ENCODE measurements around the gene C2orf92.
"Not testable (repeated sequence)": the region's sequence is repeated elsewhere in the genome, so short reads cannot be mapped to it uniquely, and the experiment has no call there.

Gene C2orf92

DNA sequence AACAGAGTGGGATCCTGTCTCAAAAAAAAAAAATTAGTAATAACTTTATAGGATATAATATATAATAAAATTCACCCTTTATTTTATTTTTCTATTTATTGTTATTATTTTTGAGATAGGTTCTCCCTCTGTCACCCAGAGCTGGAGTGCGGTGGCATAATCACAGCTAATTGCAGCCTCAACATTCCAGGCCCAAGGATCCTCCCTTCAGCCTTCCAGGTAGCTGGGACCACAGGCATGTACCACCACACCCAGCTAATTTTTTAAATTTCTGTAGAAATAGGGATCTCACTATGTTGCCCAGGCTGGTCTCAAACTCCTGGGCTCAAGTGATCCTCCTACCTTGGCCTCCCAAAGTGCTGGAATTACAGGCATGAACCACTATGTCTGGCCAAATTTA lies 958 bp downstream of the C2orf92 start:
- no peaks in the 10 kb centered on the region for H3K36me3 ChIP-seq (ENCODE audit: control insufficient read depth, low read length)
- no peaks in the 10 kb centered on the region for H3K79me2 ChIP-seq (ENCODE audit: control insufficient read depth, low read length)
- H3K4me3 ChIP-seq (ENCODE audit: low read length): no peak overlapping the region
- no peak overlapping the region for H3K4me2 ChIP-seq (ENCODE audit: low read length)
- H3K4me1 ChIP-seq (ENCODE audit: control insufficient read depth, low read length): peaks cover 3% of the 10 kb centered on the region; the same call in 1 of the 2 replicates
- no peak overlapping the region for H3K27ac ChIP-seq (ENCODE audit: low read depth, low read length)
- no peaks in the 10 kb centered on the region for H4K20me1 ChIP-seq (ENCODE audit: control insufficient read depth, insufficient read depth, low read depth, low read length)
- no peaks in the 10 kb centered on the region for H3K9me3 ChIP-seq (ENCODE audit: control insufficient read depth, insufficient read depth, low read length)
- TF ChIP-seq EZH2phosphoT487 (IDR thresholded peaks at IDR 0.05; ENCODE audit: borderline replicate concordance, low read length): no peak
- TF ChIP-seq, protein P1, sequence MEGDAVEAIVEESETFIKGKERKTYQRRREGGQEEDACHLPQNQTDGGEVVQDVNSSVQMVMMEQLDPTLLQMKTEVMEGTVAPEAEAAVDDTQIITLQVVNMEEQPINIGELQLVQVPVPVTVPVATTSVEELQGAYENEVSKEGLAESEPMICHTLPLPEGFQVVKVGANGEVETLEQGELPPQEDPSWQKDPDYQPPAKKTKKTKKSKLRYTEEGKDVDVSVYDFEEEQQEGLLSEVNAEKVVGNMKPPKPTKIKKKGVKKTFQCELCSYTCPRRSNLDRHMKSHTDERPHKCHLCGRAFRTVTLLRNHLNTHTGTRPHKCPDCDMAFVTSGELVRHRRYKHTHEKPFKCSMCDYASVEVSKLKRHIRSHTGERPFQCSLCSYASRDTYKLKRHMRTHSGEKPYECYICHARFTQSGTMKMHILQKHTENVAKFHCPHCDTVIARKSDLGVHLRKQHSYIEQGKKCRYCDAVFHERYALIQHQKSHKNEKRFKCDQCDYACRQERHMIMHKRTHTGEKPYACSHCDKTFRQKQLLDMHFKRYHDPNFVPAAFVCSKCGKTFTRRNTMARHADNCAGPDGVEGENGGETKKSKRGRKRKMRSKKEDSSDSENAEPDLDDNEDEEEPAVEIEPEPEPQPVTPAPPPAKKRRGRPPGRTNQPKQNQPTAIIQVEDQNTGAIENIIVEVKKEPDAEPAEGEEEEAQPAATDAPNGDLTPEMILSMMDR (IDR thresholded peaks at IDR 0.05; ENCODE audit: low read depth, low read length, poor library complexity, severe bottlenecking): no peak
- no peaks in the 10 kb centered on the region for H3F3A ChIP-seq (ENCODE audit: control insufficient read depth, insufficient read depth)
- no peaks in the 10 kb centered on the region for H3K9me2 ChIP-seq (replicated peaks; ENCODE audit: control insufficient read depth, low read length)
- no peaks in the 10 kb centered on the region for H3K27me3 ChIP-seq (ENCODE audit: control insufficient read depth, low read length)

DNA sequence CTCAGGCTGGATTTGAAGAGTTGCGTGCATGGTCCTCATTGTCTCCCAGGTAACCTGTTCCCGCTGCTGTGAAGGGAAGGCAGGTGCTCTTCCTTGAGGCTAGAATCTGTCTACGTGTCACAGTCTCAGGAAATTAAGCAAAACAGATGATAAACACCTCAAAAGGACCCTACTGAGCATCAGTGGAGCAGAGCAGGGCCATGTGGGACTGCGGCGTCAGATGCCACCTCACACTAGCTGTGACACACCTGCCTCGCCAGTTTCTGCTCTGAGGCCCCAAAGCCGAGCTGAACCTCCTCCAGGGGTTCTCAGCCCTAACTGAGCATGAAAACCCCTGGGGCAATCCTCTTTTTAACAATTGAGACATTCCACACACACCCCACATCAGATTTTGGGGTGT lies 2.0 kb downstream of the C2orf92 start:
- Histone ChIP-seq H3K9me3 (ENCODE audit: control insufficient read depth, insufficient read depth, low read length) (no peaks in the 10 kb centered on the region), H3K4me2 (ENCODE audit: low read length) (no peak overlapping the region), H4K20me1 (ENCODE audit: control insufficient read depth, insufficient read depth, low read depth, low read length) (no peaks in the 10 kb centered on the region), H3K4me1 (ENCODE audit: control insufficient read depth, low read length) (peaks cover 3% of the 10 kb centered on the region; the same call in 1 of the 2 replicates), H3F3A (ENCODE audit: control insufficient read depth, insufficient read depth) (no peaks in the 10 kb centered on the region), H3K79me2 (ENCODE audit: control insufficient read depth, low read length) (no peaks in the 10 kb centered on the region), H3K27ac (ENCODE audit: low read depth, low read length) (no peak overlapping the region), H3K36me3 (ENCODE audit: control insufficient read depth, low read length) (no peaks in the 10 kb centered on the region), H3K27me3 (ENCODE audit: control insufficient read depth, low read length) (no peaks in the 10 kb centered on the region), H3K4me3 (ENCODE audit: low read length) (no peak overlapping the region), H3K9me2 (replicated peaks; ENCODE audit: control insufficient read depth, low read length) (no peaks in the 10 kb centered on the region)
- no peak for TF ChIP-seq EZH2phosphoT487 (IDR thresholded peaks at IDR 0.05; ENCODE audit: borderline replicate concordance, low read length)
- TF ChIP-seq, protein P1 (IDR thresholded peaks at IDR 0.05; ENCODE audit: low read depth, low read length, poor library complexity, severe bottlenecking): no peak

- not testable (repeated sequence) for H4K20me1 ChIP-seq (ENCODE audit: control insufficient read depth, insufficient read depth, low read depth, low read length); H3K27me3 ChIP-seq (ENCODE audit: control insufficient read depth, low read length); H3K79me2 ChIP-seq (ENCODE audit: control insufficient read depth, low read length); H3K9me3 ChIP-seq (ENCODE audit: control insufficient read depth, insufficient read depth, low read length); H3K4me3 ChIP-seq (ENCODE audit: low read length); H3K4me1 ChIP-seq (ENCODE audit: control insufficient read depth, low read length); H3F3A ChIP-seq (ENCODE audit: control insufficient read depth, insufficient read depth); H3K9me2 ChIP-seq (replicated peaks; ENCODE audit: control insufficient read depth, low read length); H3K4me2 ChIP-seq (ENCODE audit: low read length); H3K27ac ChIP-seq (ENCODE audit: low read depth, low read length); H3K36me3 ChIP-seq (ENCODE audit: control insufficient read depth, low read length)
Measured at GRCh38 chr2:97672606-97673140, 3.2 kb downstream of the C2orf92 start.

DNA sequence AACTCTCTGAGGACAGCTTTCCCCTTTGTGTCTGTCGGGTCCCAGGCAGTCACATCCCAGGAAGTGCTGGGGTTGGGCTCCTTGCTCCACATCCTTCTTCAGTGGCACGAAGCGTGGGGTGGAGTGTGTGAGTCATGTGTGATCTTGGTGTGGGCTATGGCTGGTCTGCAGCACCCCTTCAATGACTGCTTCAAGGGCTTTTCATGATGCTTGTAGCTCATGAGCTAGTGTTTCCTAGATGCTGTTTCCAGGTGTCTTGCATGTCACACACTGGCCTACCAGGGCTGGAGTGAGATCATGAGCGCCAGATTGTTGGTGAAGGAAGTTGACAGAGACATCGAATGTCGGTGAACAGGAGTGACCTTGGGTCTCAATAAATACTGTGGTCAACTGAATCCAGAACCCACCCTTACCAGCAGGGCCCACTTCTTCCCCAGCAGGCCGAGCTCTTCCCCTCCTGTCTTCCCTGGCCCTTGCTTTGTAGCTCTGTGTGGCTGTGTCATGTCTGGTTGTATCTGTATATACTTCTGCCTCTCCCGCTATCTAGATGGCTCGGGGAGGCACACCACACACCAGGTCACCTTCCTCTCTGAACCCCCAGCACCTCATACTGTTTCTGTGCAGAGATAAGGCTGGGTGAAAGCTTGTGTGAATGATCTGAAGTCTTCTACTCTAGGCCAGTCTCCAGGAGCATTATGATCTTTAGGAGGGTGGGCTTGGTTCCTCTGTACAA lies 3.8 kb downstream of the C2orf92 start:
- TF ChIP-seq, protein P1 (IDR thresholded peaks at IDR 0.05; ENCODE audit: low read depth, low read length, poor library complexity, severe bottlenecking): no peak
- TF ChIP-seq EZH2phosphoT487 (IDR thresholded peaks at IDR 0.05; ENCODE audit: borderline replicate concordance, low read length): no peak
- Histone ChIP-seq H3K4me2 (ENCODE audit: low read length) (no peak overlapping the region), H4K20me1 (ENCODE audit: control insufficient read depth, insufficient read depth, low read depth, low read length) (no peaks in the 10 kb centered on the region), H3K9me3 (ENCODE audit: control insufficient read depth, insufficient read depth, low read length) (no peaks in the 10 kb centered on the region), H3F3A (ENCODE audit: control insufficient read depth, insufficient read depth) (no peaks in the 10 kb centered on the region), H3K36me3 (ENCODE audit: control insufficient read depth, low read length) (no peaks in the 10 kb centered on the region), H3K9me2 (replicated peaks; ENCODE audit: control insufficient read depth, low read length) (no peaks in the 10 kb centered on the region), H3K27me3 (ENCODE audit: control insufficient read depth, low read length) (no peaks in the 10 kb centered on the region; the same call in 1 of the 2 replicates), H3K4me3 (ENCODE audit: low read length) (no peak overlapping the region), H3K4me1 (ENCODE audit: control insufficient read depth, low read length) (peaks cover 3% of the 10 kb centered on the region; the same call in 1 of the 2 replicates), H3K27ac (ENCODE audit: low read depth, low read length) (no peak overlapping the region), H3K79me2 (ENCODE audit: control insufficient read depth, low read length) (no peaks in the 10 kb centered on the region)
